Measurements from ENCODE around the gene SMAD6. TPM values are rescaled to one million over a fixed set of nuclear protein-coding genes. Genes with fewer than 3 reads are reported as not detected.
"Not testable (repeated sequence)": the region's sequence is repeated elsewhere in the genome, so short reads cannot be mapped to it uniquely, and the experiment has no call there.

SMAD6 gene
- polyA plus RNA-seq, 1 donor from 2014 or later, result 0.16 TPM

DNA sequence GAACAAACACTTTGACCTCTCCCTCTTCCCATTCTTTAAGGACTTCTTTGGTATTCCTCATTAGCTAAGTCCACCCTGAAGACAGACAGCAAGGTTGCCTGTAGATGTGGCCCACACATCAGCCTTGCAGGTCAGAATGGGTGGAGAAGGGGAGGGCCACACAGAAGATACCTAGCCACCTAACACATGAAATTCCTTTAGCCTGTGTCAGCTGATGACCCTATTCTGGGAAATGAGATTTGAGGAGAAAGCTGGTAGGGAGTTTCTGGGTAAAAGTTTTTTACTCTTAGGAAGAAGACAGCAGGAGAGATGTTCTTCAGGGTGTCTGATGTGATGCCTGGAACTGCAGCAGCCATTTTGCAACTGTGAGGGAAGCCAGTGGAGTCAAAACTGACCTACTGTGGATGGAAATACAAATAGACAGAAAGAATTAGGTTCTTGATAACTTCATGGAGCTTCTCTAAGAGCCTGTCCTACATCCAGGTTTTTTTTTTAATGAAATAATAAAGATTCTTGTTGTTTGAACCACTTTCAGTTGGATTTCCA is 17.8 kb upstream of the SMAD6 start:
- no peak overlapping the region for H2AFZ ChIP-seq (ENCODE audit: low read depth, low read length)
- no peak overlapping the region for H3K27ac ChIP-seq (ENCODE audit: low read length)
- no peaks in the 10 kb centered on the region for H3K36me3 ChIP-seq (ENCODE audit: insufficient read depth, low read length)
- no peaks in the 10 kb centered on the region for H3K9me3 ChIP-seq (ENCODE audit: low read length)
- no peaks in the 10 kb centered on the region for H3K9me2 ChIP-seq (ENCODE audit: insufficient read depth, low read length)
- no peak for TF ChIP-seq POLR2AphosphoS5 (IDR thresholded peaks at IDR 0.05)
- no peak for TF ChIP-seq SMC3 (conservative IDR thresholded peaks at IDR 0.05; ENCODE audit: poor library complexity)
- no peak for TF ChIP-seq TAF1 (IDR thresholded peaks at IDR 0.05; ENCODE audit: low read depth)
- TF ChIP-seq, protein P1, sequence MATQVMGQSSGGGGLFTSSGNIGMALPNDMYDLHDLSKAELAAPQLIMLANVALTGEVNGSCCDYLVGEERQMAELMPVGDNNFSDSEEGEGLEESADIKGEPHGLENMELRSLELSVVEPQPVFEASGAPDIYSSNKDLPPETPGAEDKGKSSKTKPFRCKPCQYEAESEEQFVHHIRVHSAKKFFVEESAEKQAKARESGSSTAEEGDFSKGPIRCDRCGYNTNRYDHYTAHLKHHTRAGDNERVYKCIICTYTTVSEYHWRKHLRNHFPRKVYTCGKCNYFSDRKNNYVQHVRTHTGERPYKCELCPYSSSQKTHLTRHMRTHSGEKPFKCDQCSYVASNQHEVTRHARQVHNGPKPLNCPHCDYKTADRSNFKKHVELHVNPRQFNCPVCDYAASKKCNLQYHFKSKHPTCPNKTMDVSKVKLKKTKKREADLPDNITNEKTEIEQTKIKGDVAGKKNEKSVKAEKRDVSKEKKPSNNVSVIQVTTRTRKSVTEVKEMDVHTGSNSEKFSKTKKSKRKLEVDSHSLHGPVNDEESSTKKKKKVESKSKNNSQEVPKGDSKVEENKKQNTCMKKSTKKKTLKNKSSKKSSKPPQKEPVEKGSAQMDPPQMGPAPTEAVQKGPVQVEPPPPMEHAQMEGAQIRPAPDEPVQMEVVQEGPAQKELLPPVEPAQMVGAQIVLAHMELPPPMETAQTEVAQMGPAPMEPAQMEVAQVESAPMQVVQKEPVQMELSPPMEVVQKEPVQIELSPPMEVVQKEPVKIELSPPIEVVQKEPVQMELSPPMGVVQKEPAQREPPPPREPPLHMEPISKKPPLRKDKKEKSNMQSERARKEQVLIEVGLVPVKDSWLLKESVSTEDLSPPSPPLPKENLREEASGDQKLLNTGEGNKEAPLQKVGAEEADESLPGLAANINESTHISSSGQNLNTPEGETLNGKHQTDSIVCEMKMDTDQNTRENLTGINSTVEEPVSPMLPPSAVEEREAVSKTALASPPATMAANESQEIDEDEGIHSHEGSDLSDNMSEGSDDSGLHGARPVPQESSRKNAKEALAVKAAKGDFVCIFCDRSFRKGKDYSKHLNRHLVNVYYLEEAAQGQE (IDR thresholded peaks at IDR 0.05; ENCODE audit: borderline replicate concordance), result no peak
- TF ChIP-seq, protein P2, sequence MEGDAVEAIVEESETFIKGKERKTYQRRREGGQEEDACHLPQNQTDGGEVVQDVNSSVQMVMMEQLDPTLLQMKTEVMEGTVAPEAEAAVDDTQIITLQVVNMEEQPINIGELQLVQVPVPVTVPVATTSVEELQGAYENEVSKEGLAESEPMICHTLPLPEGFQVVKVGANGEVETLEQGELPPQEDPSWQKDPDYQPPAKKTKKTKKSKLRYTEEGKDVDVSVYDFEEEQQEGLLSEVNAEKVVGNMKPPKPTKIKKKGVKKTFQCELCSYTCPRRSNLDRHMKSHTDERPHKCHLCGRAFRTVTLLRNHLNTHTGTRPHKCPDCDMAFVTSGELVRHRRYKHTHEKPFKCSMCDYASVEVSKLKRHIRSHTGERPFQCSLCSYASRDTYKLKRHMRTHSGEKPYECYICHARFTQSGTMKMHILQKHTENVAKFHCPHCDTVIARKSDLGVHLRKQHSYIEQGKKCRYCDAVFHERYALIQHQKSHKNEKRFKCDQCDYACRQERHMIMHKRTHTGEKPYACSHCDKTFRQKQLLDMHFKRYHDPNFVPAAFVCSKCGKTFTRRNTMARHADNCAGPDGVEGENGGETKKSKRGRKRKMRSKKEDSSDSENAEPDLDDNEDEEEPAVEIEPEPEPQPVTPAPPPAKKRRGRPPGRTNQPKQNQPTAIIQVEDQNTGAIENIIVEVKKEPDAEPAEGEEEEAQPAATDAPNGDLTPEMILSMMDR (IDR thresholded peaks at IDR 0.05; ENCODE audit: poor library complexity, severe bottlenecking), result no peak
- no peak for TF ChIP-seq EZH2 (IDR thresholded peaks at IDR 0.05; ENCODE audit: borderline replicate concordance, insufficient read depth, low read length, poor library complexity, severe bottlenecking)
- no peak for TF ChIP-seq RAD21 (conservative IDR thresholded peaks at IDR 0.05)
- no peak for TF ChIP-seq MXI1 (conservative IDR thresholded peaks at IDR 0.05; ENCODE audit: poor library complexity, severe bottlenecking)
- no peak for TF ChIP-seq EP300 (conservative IDR thresholded peaks at IDR 0.05; ENCODE audit: poor library complexity, severe bottlenecking)
- no peak overlapping the region for H3K4me2 ChIP-seq (ENCODE audit: low read length)
- H4K20me1 ChIP-seq (ENCODE audit: insufficient read depth), result no peaks in the 10 kb centered on the region
- H3F3A ChIP-seq (ENCODE audit: insufficient read depth, low read length, poor library complexity, severe bottlenecking), result no peaks in the 10 kb centered on the region
- H3K79me2 ChIP-seq (replicated peaks; ENCODE audit: insufficient read depth, low read length), result no peaks in the 10 kb centered on the region
- H3K9ac ChIP-seq (ENCODE audit: low read length), result no peak overlapping the region
- H3K4me3 ChIP-seq (ENCODE audit: low read length), result no peak overlapping the region
- no peaks in the 10 kb centered on the region for H3K27me3 ChIP-seq (ENCODE audit: insufficient read depth, low read depth, low read length)

DNA sequence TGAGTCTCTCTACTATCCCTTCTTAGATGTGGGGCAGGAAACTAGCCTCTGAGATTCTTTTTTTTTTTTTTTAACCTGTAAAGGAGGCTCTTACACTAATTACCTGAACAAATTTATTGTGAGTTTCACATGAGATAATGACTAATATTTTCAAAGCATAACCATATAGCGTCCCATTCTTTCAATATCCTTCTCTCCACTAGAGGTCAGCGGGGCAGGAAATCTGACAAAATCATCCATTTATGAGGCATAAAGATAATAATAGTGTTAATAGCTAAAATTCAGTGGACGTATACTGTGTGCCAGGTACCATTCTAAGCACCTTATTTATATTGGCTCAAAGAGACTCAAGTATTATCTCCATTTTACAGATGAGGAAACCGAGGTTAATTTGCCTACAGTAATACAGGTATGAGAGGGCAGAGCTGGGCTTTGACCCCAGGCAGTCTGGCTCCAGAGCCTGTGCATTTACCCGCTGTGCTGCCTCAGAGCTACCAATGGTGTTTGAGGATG is 16.3 kb upstream of the SMAD6 start:
- no peaks in the 10 kb centered on the region for H3K36me3 ChIP-seq (ENCODE audit: insufficient read depth, low read length)
- no peaks in the 10 kb centered on the region for H4K20me1 ChIP-seq (ENCODE audit: insufficient read depth)
- no peak overlapping the region for H3K9ac ChIP-seq (ENCODE audit: low read length)
- no peak overlapping the region for H3K27ac ChIP-seq (ENCODE audit: low read length)
- H3K9me2 ChIP-seq (ENCODE audit: insufficient read depth, low read length), result no peaks in the 10 kb centered on the region
- no peak overlapping the region for H2AFZ ChIP-seq (ENCODE audit: low read depth, low read length)
- no peaks in the 10 kb centered on the region for H3F3A ChIP-seq (ENCODE audit: insufficient read depth, low read length, poor library complexity, severe bottlenecking)
- no peak for TF ChIP-seq POLR2AphosphoS5 (IDR thresholded peaks at IDR 0.05)
- TF ChIP-seq, protein P1 (IDR thresholded peaks at IDR 0.05; ENCODE audit: borderline replicate concordance), result no peak
- TF ChIP-seq RAD21 (conservative IDR thresholded peaks at IDR 0.05), result no peak
- TF ChIP-seq EZH2 (IDR thresholded peaks at IDR 0.05; ENCODE audit: borderline replicate concordance, insufficient read depth, low read length, poor library complexity, severe bottlenecking), result no peak
- TF ChIP-seq MXI1 (conservative IDR thresholded peaks at IDR 0.05; ENCODE audit: poor library complexity, severe bottlenecking), result no peak
- no peak for TF ChIP-seq TAF1 (IDR thresholded peaks at IDR 0.05; ENCODE audit: low read depth)
- TF ChIP-seq, protein P2 (IDR thresholded peaks at IDR 0.05; ENCODE audit: poor library complexity, severe bottlenecking), result no peak
- no peak for TF ChIP-seq EP300 (conservative IDR thresholded peaks at IDR 0.05; ENCODE audit: poor library complexity, severe bottlenecking)
- no peak for TF ChIP-seq SMC3 (conservative IDR thresholded peaks at IDR 0.05; ENCODE audit: poor library complexity)
- no peak overlapping the region for H3K4me3 ChIP-seq (ENCODE audit: low read length)
- no peak overlapping the region for H3K4me2 ChIP-seq (ENCODE audit: low read length)
- no peaks in the 10 kb centered on the region for H3K79me2 ChIP-seq (replicated peaks; ENCODE audit: insufficient read depth, low read length)
- H3K27me3 ChIP-seq (ENCODE audit: insufficient read depth, low read depth, low read length), result no peaks in the 10 kb centered on the region
- no peaks in the 10 kb centered on the region for H3K9me3 ChIP-seq (ENCODE audit: low read length)

DNA sequence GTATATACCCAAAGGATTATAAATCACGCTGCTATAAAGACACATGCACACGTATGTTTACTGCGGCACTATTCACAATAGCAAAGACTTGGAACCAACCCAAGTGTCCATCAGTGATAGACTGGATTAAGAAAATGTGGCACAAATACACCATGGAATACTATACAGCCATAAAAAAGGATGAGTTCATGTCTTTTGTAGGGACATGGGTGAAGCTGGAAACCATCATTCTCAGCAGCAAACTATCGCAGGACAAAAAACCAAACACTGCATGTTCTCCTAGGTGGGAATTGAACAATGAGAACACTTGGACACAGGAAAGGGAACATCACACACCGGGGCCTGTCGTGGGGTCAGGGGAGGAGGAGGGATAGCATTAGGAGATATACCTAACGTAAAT is 11.1 kb upstream of the SMAD6 start:
- H3K9me2 ChIP-seq (ENCODE audit: insufficient read depth, low read length); H3K79me2 ChIP-seq (replicated peaks; ENCODE audit: insufficient read depth, low read length); H3F3A ChIP-seq (ENCODE audit: insufficient read depth, low read length, poor library complexity, severe bottlenecking); H3K4me3 ChIP-seq (ENCODE audit: low read length); H3K36me3 ChIP-seq (ENCODE audit: insufficient read depth, low read length); H3K9me3 ChIP-seq (ENCODE audit: low read length); H3K27me3 ChIP-seq (ENCODE audit: insufficient read depth, low read depth, low read length); H3K9ac ChIP-seq (ENCODE audit: low read length); H3K27ac ChIP-seq (ENCODE audit: low read length); H4K20me1 ChIP-seq (ENCODE audit: insufficient read depth); H3K4me2 ChIP-seq (ENCODE audit: low read length); H2AFZ ChIP-seq (ENCODE audit: low read depth, low read length): not testable (repeated sequence)

All from neural cell (in vitro differentiated cells).